GM23338 (cell line): Measurements from ENCODE around the gene RRBP1. TPM values are rescaled to one million over a fixed set of nuclear protein-coding genes. Genes with fewer than 3 reads are reported as not detected.

Source experiments
- ATAC-seq: fragments of 200-7000 bp; cut with Tn5 transposase; 3 replicates; pipeline ENCODE4 v1.9.1; 2020
- DNase-seq: peaks from one replicate; pipeline ENCODE4 v3.0.0-alpha.2; 2015; ENCODE audit warnings: low spot score
- H2AFZ ChIP-seq: fragments of 200-600 bp; sonication (generic); 2 replicates; pipeline ENCODE4 v1.8.0; 2016; ENCODE audit warnings: antibody characterized with exemption, mild to moderate bottlenecking, moderate library complexity
- H3F3A ChIP-seq: fragments of 200-600 bp; sonication (generic); replicated peaks from 2 replicates; pipeline ENCODE4 v1.8.0; 2017; ENCODE audit warnings: antibody characterized with exemption, mixed run types, low read depth
- H3K27ac ChIP-seq: fragments of 200-600 bp; sonication (generic); 2 replicates; pipeline ENCODE4 v1.6.1; 2016; ENCODE audit warnings: low read depth
- H3K27me3 ChIP-seq: fragments of 200-600 bp; sonication (generic); 2 replicates; pipeline ENCODE4 v1.8.0; 2016; ENCODE audit warnings: mild to moderate bottlenecking, mixed run types, moderate library complexity; ENCODE audit not compliant: insufficient read depth
- H3K36me3 ChIP-seq: fragments of 200-600 bp; sonication (generic); 2 replicates; pipeline ENCODE4 v1.8.0; 2016; ENCODE audit warnings: mild to moderate bottlenecking; ENCODE audit not compliant: insufficient read depth
- H3K4me1 ChIP-seq: fragments of 200-600 bp; sonication (generic); 2 replicates; pipeline ENCODE4 v1.8.0; 2016; ENCODE audit warnings: mild to moderate bottlenecking, moderate library complexity; ENCODE audit not compliant: insufficient read depth
- H3K4me2 ChIP-seq: fragments of 200-600 bp; sonication (generic); 2 replicates; pipeline ENCODE4 v1.7.1; 2017; ENCODE audit warnings: mixed run types
- H3K4me3 ChIP-seq: fragments of 200-600 bp; sonication (generic); 2 replicates; pipeline ENCODE4 v1.6.1; 2016; ENCODE audit warnings: mixed run types
- H3K79me2 ChIP-seq: fragments of 200-600 bp; sonication (generic); replicated peaks from 2 replicates; pipeline ENCODE4 v1.8.0; 2017; ENCODE audit warnings: mild to moderate bottlenecking; ENCODE audit not compliant: insufficient read depth
- H3K9me2 ChIP-seq: fragments of 200-600 bp; sonication (generic); 2 replicates; pipeline ENCODE4 v1.8.0; 2017; ENCODE audit not compliant: insufficient read depth
- H4K20me1 ChIP-seq: fragments of 200-600 bp; sonication (generic); replicated peaks from 2 replicates; pipeline ENCODE4 v1.8.0; 2017; ENCODE audit warnings: mild to moderate bottlenecking; ENCODE audit not compliant: insufficient read depth
- H3K27ac Mint-ChIP-seq: 2 replicates; pipeline ENCODE4 v1.8.0; 2020; ENCODE audit warnings: inconsistent platforms, mild to moderate bottlenecking, moderate library complexity, mixed read lengths
- H3K27me3 Mint-ChIP-seq: 3 replicates; pipeline ENCODE4 v1.8.0; 2022; ENCODE audit warnings: low read depth, mild to moderate bottlenecking, moderate library complexity, mixed read lengths, inconsistent platforms; ENCODE audit not compliant: insufficient read depth, poor library complexity
- H3K36me3 Mint-ChIP-seq: 3 replicates; pipeline ENCODE4 v1.8.0; 2021; ENCODE audit warnings: low read depth, mild to moderate bottlenecking, inconsistent platforms, moderate library complexity, mixed read lengths
- H3K4me1 Mint-ChIP-seq: 3 replicates; pipeline ENCODE4 v1.8.0; 2020; ENCODE audit warnings: mild to moderate bottlenecking, inconsistent platforms, mixed read lengths
- H3K4me3 Mint-ChIP-seq: 3 replicates; pipeline ENCODE4 v1.8.0; 2021; ENCODE audit warnings: moderate library complexity, mild to moderate bottlenecking, inconsistent platforms, mixed read lengths
- H3K9me3 Mint-ChIP-seq: 3 replicates; pipeline ENCODE4 v1.8.0; 2020; ENCODE audit warnings: moderate library complexity, mild to moderate bottlenecking, inconsistent platforms, mixed read lengths
- CREB1 ChIP-seq: fragments of 250-450 bp; sonication (Bioruptor Pico); IDR thresholded peaks from 2 replicates; pipeline ENCODE4 v1.5.0; 2020; ENCODE audit warnings: low read depth, mild to moderate bottlenecking, moderate library complexity
- EZH2 ChIP-seq: fragments of 200-600 bp; sonication (generic); IDR thresholded peaks from one replicate; pipeline ENCODE4 v1.8.0; 2017; ENCODE audit warnings: antibody characterized with exemption, mild to moderate bottlenecking, low read depth; ENCODE audit not compliant: unreplicated experiment
- JUNB ChIP-seq: IDR thresholded peaks from one replicate; pipeline ENCODE4 v1.6.1; 2016; ENCODE audit warnings: antibody characterized with exemption; ENCODE audit not compliant: unreplicated experiment
- NANOG ChIP-seq: IDR thresholded peaks from 2 replicates; pipeline ENCODE4 v1.6.1; 2016; ENCODE audit warnings: antibody characterized with exemption, borderline replicate concordance
- POLR2AphosphoS5 ChIP-seq: IDR thresholded peaks from 2 replicates; pipeline ENCODE4 v1.6.1; 2016; ENCODE audit warnings: antibody characterized with exemption, low read depth
- STAT1 ChIP-seq: IDR thresholded peaks from one replicate; pipeline ENCODE4 v1.6.1; 2016; ENCODE audit warnings: antibody characterized with exemption; ENCODE audit not compliant: unreplicated experiment
- ZNF331 ChIP-seq: fragments of 250-450 bp; sonication (Bioruptor Pico); IDR thresholded peaks from 2 replicates; pipeline ENCODE4 v1.5.0; 2020; ENCODE audit warnings: low read depth, mild to moderate bottlenecking, moderate library complexity
- polyA plus RNA-seq: library from polyadenylated mRNA; unstranded; fragments of >200 nt; fragmentation: Nextera tagmentation; extraction: Ambion mirVana; gene quantifications from 2 replicates; pipeline ENCODE4 v1.2.1, GENCODE V29; 2016
- total RNA-seq: library from RNA; depleted of rRNA; stranded (reverse); fragments of >200 nt; shearing (Covaris generic); gene quantifications from 2 replicates; pipeline ENCODE4 v1.2.3, GENCODE V29; 2014
- TF ChIP-seq, protein P1 (sequence below), 2 experiments: fragments of 200-600 bp in 1 of 2; sonication (generic) in 1 of 2; conservative IDR thresholded peaks; 2 replicates each; pipeline versions ENCODE4 v1.5.1 to v1.6.1; 2016 to 2017; ENCODE audit warnings: antibody characterized with exemption in 2 of 2, low read depth in 2 of 2, mild to moderate bottlenecking in 2 of 2, moderate library complexity in 1 of 2
- TF ChIP-seq, protein P2 (sequence below): IDR thresholded peaks from 2 replicates; pipeline ENCODE4 v1.6.1; 2016; ENCODE audit warnings: antibody characterized with exemption
- TF ChIP-seq, protein P3 (sequence below): fragments of 250-450 bp; sonication (Bioruptor Pico); IDR thresholded peaks from 2 replicates; pipeline ENCODE4 v1.5.0; 2020; ENCODE audit warnings: mild to moderate bottlenecking, moderate library complexity

The RRBP1 gene
- total and polyA plus RNA-seq, 2 experiments from 2014 or later: 105 to 113 TPM

DNA sequence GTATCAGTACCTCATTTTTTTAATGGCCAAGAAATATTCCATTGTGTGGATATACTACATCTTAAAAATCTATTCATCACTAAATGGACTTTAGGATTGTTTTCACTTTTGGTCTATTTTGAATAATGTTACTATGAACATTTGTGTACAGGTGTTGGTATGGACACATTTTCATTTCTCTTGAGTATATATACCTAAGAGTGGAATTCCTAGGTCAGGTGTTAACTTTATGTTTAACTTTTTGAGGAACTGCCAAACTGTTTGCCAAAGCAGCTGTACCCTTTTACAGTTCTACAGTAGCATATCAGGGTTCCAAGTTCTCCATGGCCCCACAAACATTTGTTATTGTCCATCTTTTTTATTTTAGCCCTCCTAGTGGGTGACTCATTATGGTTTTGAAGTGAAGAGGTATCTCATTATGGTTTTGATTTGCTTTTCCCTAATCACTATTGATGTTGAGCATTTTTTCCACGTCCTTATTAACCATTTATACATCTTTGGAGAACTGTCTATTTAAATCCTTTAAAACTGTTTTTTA, 84.0 kb downstream of the RRBP1 start (continued):
- TF ChIP-seq STAT1: no peak
- TF ChIP-seq, protein P1, sequence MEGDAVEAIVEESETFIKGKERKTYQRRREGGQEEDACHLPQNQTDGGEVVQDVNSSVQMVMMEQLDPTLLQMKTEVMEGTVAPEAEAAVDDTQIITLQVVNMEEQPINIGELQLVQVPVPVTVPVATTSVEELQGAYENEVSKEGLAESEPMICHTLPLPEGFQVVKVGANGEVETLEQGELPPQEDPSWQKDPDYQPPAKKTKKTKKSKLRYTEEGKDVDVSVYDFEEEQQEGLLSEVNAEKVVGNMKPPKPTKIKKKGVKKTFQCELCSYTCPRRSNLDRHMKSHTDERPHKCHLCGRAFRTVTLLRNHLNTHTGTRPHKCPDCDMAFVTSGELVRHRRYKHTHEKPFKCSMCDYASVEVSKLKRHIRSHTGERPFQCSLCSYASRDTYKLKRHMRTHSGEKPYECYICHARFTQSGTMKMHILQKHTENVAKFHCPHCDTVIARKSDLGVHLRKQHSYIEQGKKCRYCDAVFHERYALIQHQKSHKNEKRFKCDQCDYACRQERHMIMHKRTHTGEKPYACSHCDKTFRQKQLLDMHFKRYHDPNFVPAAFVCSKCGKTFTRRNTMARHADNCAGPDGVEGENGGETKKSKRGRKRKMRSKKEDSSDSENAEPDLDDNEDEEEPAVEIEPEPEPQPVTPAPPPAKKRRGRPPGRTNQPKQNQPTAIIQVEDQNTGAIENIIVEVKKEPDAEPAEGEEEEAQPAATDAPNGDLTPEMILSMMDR (conservative IDR thresholded peaks at IDR 0.05; ENCODE audit: low read depth in 2 of 2): no peak
- TF ChIP-seq NANOG: no peak
- no peak for TF ChIP-seq ZNF331 (CRISPR knock-in tag)

DNA sequence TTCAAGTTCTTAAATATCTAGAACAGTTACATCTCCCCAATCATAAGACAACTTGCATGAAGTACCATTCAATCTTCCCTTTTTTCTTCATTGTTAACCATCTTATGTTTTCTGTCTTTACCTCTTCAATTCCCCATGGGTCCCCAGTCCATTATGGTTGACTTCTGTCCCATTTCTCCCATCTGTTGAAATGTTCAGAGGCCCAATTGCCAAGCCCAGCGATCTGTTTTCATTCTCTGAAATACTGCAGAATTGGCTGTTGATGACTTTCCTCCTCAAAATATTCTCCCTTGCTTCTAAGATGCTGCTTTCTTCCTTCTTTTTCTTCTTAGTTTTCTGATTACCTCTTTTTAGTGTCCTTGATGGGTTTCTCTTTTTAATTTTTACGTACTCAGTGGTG, 86.2 kb downstream of the RRBP1 start:
- H3F3A ChIP-seq: no peaks in the 10 kb centered on the region
- DNase-seq: no peak
- H3K27ac ChIP-seq: no peak overlapping the region
- TF ChIP-seq CREB1 (CRISPR knock-in tag) (no peak), NANOG (no peak), EZH2 (no peak), ZNF331 (CRISPR knock-in tag) (no peak), JUNB (no peak), POLR2AphosphoS5 (no peak), STAT1 (no peak)
- TF ChIP-seq, protein P2, sequence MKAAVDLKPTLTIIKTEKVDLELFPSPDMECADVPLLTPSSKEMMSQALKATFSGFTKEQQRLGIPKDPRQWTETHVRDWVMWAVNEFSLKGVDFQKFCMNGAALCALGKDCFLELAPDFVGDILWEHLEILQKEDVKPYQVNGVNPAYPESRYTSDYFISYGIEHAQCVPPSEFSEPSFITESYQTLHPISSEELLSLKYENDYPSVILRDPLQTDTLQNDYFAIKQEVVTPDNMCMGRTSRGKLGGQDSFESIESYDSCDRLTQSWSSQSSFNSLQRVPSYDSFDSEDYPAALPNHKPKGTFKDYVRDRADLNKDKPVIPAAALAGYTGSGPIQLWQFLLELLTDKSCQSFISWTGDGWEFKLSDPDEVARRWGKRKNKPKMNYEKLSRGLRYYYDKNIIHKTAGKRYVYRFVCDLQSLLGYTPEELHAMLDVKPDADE: no peak
- TF ChIP-seq, protein P1 (conservative IDR thresholded peaks at IDR 0.05; ENCODE audit: low read depth in 2 of 2): no peak
- TF ChIP-seq, protein P3, sequence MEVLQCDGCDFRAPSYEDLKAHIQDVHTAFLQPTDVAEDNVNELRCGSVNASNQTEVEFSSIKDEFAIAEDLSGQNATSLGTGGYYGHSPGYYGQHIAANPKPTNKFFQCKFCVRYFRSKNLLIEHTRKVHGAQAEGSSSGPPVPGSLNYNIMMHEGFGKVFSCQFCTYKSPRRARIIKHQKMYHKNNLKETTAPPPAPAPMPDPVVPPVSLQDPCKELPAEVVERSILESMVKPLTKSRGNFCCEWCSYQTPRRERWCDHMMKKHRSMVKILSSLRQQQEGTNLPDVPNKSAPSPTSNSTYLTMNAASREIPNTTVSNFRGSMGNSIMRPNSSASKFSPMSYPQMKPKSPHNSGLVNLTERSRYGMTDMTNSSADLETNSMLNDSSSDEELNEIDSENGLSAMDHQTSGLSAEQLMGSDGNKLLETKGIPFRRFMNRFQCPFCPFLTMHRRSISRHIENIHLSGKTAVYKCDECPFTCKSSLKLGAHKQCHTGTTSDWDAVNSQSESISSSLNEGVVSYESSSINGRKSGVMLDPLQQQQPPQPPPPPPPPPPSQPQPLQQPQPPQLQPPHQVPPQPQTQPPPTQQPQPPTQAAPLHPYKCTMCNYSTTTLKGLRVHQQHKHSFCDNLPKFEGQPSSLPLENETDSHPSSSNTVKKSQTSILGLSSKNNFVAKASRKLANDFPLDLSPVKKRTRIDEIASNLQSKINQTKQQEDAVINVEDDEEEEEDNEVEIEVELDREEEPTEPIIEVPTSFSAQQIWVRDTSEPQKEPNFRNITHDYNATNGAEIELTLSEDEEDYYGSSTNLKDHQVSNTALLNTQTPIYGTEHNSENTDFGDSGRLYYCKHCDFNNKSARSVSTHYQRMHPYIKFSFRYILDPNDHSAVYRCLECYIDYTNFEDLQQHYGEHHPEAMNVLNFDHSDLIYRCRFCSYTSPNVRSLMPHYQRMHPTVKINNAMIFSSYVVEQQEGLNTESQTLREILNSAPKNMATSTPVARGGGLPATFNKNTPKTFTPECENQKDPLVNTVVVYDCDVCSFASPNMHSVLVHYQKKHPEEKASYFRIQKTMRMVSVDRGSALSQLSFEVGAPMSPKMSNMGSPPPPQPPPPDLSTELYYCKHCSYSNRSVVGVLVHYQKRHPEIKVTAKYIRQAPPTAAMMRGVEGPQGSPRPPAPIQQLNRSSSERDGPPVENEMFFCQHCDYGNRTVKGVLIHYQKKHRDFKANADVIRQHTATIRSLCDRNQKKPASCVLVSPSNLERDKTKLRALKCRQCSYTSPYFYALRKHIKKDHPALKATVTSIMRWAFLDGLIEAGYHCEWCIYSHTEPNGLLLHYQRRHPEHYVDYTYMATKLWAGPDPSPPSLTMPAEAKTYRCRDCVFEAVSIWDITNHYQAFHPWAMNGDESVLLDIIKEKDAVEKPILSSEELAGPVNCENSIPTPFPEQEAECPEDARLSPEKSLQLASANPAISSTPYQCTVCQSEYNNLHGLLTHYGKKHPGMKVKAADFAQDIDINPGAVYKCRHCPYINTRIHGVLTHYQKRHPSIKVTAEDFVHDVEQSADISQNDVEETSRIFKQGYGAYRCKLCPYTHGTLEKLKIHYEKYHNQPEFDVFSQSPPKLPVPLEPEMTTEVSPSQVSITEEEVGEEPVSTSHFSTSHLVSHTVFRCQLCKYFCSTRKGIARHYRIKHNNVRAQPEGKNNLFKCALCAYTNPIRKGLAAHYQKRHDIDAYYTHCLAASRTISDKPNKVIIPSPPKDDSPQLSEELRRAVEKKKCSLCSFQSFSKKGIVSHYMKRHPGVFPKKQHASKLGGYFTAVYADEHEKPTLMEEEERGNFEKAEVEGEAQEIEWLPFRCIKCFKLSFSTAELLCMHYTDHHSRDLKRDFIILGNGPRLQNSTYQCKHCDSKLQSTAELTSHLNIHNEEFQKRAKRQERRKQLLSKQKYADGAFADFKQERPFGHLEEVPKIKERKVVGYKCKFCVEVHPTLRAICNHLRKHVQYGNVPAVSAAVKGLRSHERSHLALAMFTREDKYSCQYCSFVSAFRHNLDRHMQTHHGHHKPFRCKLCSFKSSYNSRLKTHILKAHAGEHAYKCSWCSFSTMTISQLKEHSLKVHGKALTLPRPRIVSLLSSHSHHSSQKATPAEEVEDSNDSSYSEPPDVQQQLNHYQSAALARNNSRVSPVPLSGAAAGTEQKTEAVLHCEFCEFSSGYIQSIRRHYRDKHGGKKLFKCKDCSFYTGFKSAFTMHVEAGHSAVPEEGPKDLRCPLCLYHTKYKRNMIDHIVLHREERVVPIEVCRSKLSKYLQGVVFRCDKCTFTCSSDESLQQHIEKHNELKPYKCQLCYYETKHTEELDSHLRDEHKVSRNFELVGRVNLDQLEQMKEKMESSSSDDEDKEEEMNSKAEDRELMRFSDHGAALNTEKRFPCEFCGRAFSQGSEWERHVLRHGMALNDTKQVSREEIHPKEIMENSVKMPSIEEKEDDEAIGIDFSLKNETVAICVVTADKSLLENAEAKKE (CRISPR knock-in tag): no peak

More for the DNA sequence above, 86.2 kb downstream of the RRBP1 start:
- Mint-ChIP-seq H3K4me3 (no peak overlapping the region), H3K36me3 (peaks cover 9% of the 10 kb centered on the region; the same call in 2 of the 3 replicates), H3K4me1 (peaks cover 45% of the 10 kb centered on the region), H3K27ac (no peak overlapping the region), H3K27me3 (peaks cover 3% of the 10 kb centered on the region), H3K9me3 (no peaks in the 10 kb centered on the region)
- Histone ChIP-seq H4K20me1 (peaks cover 21% of the 10 kb centered on the region), H3K4me1 (peaks cover 16% of the 10 kb centered on the region; the same call in 1 of the 2 replicates), H3K4me3 (no peak overlapping the region), H3K36me3 (no peaks in the 10 kb centered on the region), H2AFZ (no peak overlapping the region), H3K79me2 (peaks cover 99% of the 10 kb centered on the region), H3K9me2 (0 out of 2 replicates have a peak, but pooled peaks cover 5% of the 10 kb centered on the region), H3K4me2 (no peak overlapping the region), H3K27me3 (no peaks in the 10 kb centered on the region)
- ATAC-seq: no peak
